Stimulated activated CD4-positive, alpha-beta T cell treated with anti-CD3 and anti-CD28 coated beads, Interleukin-12 subunit alpha, Interleukin-12 subunit beta, amount 100 ng/mL, for 4 hours (primary cell): ENCODE data around the gene INKA1.
A peak's percentile ranks its signal among the peaks of the same experiment; 100 is the strongest.

Experiments
- DNase-seq: peaks from one replicate; pipeline ENCODE4 v3.0.0-alpha.2; 2020

INKA1 gene

GRCh38 chr3:49787182-49787464 lies 15.9 kb upstream of the INKA1 start:
- no peak for DNase-seq

- DNase-seq, result no peak
Measured at GRCh38 chr3:49787536-49787935, 15.5 kb upstream of the INKA1 start.

DNA sequence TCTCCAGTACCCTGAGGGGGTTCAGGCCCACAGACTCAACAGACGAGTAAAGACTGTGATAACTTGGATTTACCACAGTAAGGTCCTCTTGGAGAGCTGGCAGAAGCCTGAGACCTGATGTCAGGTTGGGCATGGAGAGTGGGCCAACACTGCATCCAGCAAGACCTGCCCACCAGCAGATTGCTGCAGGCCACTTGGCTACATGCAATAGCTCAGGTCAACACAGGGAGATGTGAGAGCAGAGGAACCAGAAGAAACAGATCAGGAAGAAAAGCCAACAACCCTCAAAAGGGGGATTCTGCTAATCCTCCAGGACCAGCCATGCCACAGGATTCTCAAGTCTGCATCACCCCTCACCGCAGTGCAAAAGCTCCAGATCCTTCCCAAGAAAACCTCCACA lies 15.0 kb upstream of the INKA1 start:
- no peak for DNase-seq

DNA sequence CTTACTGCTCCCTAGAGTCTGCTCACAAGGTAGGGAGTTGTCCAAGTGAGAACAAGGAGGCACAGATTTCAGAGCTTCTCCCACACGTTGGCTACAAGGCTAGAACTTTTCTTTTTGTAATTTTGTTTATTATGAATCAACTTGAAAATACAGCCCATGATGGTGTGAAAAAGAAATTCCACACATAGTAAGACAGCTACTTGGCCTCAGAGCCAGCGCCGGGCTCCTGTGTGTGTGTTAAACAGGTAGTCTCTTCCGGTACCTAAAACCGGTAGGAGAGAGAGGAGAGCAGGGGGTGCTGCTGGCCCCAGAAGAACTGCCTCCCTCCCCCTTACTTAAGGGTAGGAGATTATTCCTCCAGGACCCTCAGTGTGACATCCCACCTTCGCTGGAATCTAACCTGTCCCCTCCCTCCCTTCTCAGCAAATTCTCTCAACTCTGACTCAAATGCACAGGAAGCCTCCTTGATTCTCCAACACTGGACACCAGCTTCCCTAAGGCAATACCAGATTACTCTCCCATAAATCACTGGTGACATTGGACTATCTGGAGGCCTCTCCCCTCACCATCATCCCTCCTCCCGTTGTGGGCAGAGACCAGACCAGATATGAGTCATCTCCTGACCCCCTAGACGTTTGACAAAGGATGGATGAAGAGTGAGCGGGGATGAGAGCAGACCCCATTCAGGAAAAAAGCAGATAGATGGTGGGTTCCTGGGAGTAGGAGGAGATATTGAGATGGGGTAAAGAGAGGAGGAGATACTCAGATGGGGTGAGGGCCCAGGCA lies 12.2 kb upstream of the INKA1 start:
- no peak for DNase-seq

GRCh38 chr3:49791571-49791970 lies 11.5 kb upstream of the INKA1 start:
- no peak for DNase-seq

GRCh38 chr3:49792371-49793150 lies 10.5 kb upstream of the INKA1 start:
- DNase-seq, result no peak

DNA sequence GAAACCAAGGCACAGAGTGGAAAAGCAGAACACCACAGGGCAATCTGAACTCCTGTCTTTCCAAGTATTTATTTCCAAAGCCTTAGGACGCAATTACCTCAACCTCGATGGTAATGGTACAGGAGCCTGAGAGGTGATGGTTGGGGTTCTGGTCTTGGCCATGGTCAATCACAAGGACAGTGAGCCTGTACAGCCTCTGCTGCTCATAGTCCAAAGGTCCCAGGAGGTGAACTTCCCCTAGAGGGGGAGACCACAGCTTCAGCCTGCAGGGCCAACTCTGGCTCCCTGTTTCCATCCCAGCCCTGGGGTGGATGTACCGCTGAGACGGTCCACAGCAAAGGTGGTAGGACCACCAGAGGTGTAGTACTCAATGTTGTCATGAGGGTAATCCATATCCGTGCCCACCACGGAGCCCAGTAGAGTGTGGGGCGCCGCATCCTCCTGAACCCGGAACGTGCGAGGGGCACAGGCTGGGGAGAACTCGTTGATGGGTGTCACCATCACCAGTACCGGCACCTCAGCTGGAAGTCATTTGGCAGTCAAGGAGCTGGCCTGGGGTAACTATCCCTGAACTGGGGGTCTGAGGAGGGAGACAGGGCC lies 9.5 kb upstream of the INKA1 start:
- DNase-seq, result no peak

DNA sequence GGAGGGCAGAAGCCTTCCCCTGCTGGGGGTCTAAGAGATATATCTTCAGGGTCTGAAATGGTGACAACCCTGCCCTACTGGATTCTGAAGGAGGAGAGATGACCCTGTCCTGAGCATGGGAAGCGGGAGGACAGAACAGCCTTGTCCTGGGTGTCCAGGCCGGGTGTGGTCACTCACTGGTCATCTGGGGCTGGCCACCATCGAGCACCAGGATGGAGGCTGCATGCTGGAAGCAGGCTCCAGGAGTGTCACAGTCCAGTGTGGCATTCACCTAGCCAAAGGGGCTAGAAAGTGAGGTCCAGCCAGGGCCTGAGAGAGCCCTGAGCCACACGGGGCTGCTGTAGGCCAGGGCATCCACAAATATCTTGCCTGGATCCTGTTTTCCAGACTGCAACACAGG lies 8.6 kb upstream of the INKA1 start:
- DNase-seq, result no peak

- no peak for DNase-seq
Measured at GRCh38 chr3:49794926-49795905, 7.8 kb upstream of the INKA1 start.

DNA sequence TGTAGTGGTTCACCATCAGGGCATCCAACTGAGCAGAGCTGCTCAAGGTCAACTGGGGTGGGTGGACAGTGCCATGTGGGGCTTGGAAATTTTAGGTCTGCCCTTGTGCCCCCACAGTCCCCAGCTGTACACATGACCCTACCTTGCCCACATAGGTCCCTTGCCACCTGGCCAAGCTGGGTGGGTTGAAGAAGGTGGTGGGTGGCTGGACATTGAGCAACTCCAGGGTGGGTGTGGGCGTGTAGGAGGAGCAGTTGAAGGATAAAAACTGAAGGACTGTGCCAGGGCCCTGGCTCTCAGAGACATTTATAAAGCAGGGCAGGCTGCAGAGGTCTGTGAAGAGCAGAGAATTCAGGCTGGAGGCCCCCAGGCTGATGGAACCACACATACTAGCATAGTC lies 4.0 kb upstream of the INKA1 start:
- DNase-seq, result no peak

- no peak for DNase-seq
Measured at GRCh38 chr3:49799761-49800160, 3.3 kb upstream of the INKA1 start, which contains the start of gene CDHR4. Gene CDHR4, minus strand, starts transcription at chr3:49799873. Its CDS starts 61 bp downstream, at chr3:49799812.

- DNase-seq, result no peak
Measured at GRCh38 chr3:49801160-49801559, 1.9 kb upstream of the INKA1 start.

GRCh38 chr3:49803465-49804140 lies 542 bp downstream of the INKA1 start:
- peak; percentile 37 for DNase-seq

DNA sequence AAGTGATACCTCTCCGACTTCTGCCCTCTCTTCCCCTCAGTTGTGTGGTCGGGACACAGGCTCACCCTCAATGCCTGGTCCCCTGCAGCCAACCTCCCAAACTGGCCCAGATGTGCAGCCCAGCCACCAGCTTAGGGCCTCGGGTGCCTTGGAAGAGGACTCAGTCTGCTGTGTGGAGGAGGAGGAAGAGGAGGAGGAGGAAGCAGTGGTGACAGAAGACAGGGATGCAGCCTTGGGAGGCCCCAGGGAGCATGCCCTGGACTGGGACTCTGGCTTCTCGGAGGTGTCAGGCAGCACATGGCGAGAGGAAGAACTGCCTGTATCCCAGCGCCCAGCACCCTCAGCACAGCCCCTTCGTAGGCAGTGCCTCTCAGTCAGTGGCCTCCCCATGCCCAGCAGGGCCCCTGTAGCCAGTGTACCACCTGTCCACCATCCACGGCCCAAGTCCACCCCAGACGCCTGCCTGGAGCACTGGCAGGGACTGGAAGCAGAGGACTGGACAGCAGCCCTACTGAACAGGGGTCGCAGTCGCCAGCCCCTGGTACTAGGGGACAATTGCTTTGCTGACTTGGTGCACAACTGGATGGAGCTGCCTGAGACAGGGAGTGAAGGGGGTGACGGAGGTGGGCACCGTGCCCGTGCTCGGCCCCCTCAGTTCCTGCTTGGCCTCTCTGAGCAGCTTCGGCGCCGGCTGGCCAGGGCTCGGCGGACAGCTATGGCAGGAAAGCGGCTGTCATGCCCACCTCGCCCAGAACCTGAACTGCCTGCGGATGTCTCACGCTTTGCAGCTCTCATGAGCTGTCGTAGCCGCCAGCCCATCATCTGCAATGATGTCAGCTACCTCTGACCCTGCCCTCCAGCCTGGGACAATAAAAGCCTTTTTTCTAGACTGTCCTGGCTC lies 1.3 kb downstream of the INKA1 start:
- DNase-seq, result no peak

DNA sequence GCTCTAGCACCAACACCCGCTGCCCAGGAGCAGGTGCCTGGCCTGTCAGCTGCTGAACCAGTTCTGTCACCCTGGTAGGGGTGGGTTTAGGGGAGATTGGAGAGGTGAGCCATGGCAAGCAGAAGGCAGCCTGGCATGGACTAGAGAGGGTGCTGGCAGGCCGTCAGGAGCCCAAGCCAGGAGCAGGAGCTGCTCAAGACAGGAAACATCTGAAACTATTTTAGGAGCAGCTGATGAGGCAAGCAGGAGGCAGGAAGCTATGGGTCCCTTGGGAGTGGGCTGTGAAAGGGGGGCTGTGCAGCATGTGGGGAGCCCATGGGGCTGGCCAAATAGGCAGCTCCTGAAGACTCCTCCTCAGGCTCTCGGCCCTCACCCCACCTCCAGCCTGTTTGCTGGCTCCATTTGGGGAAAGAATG lies 2.3 kb downstream of the INKA1 start:
- DNase-seq, result no peak

DNA sequence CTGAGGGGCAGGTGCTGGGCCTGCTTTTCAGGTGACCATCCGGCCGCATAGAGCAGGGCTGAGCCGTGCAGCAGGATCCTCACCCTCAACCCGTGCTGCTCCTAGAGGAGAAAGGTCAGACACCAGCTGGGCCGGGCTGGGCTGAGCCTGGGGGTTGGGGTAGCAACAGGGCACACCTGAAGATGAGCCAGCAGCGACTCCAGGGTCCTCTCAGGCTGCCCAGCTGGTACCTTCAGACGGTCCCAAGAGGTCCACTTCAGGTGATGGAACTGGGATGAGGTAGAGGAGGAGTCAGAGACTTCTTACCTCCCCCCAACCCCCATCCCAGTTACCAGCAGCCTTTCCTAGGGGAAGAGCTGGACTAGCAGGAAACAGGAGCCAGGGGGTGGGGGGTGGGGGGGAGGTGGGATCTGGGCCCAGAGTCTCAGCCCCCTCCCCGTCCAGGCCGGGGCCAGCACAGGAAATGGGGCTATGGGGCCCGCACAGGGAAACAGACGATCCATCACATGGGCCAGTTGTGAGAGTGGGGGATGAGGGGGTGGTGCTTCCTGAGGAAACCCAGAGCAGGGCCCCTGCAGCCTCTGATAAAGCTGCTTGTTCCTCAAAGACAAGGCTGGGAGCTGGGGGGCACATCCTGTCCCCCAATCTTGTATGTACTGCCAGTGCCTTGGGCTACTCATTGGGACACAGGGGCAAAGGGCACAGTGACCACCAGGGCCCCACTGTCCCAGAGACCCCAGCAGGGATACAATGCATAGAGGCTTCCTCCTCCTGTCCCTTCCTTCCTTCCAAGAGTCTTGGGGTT lies 3.0 kb downstream of the INKA1 start:
- DNase-seq, result no peak

DNA sequence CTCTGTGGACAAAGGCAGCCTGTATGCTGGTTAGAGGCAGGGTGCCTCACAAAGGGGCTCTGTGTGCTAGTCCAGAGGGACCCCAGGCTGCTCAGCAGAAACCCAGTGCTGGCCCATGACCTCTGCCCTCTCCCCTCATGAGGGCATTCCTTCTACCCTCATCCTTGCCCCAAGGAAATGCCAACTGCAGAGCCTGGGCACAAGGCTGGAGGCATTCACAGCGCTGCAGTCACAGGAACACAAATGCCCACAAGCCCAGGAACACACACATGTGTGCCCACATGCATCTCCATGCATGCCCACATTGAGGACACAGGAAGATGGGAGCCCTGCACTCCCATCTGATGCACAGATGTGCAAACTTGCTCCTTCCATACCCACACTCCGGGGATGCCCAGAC lies 3.8 kb downstream of the INKA1 start:
- DNase-seq, result no peak

DNA sequence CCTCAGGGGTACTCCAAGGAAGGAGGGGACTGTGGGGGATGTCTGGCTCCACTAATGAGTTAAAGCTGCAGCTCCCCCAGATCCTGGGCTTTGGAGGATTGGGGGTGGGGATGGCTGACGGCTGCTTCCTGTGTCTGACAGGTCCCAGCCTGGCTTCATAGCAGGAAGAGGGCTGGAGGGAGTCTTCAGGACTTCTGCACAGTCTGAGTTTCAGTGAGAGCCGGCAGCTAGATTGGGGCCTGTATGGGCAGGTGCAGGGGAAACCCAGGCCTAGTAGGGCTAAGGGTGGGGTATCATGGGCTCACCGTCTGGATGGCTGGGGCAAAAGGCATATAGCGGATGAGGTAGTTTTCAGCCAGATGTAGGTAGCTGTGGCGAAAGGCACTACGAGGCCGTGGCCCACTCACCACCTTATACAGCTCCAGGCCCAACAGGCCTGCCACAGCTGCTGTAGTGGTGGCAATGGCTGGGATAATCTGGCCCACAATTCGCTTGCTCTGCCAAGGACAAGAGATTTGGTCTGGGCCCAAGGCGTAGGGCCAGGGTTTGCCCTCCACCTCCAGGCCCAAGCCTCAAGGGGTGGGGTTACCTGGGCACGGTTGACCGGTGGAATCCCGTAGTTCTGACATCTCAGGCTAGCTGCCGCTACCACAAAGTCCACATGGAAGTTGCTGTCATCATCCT lies 4.5 kb downstream of the INKA1 start:
- DNase-seq, result no peak

DNA sequence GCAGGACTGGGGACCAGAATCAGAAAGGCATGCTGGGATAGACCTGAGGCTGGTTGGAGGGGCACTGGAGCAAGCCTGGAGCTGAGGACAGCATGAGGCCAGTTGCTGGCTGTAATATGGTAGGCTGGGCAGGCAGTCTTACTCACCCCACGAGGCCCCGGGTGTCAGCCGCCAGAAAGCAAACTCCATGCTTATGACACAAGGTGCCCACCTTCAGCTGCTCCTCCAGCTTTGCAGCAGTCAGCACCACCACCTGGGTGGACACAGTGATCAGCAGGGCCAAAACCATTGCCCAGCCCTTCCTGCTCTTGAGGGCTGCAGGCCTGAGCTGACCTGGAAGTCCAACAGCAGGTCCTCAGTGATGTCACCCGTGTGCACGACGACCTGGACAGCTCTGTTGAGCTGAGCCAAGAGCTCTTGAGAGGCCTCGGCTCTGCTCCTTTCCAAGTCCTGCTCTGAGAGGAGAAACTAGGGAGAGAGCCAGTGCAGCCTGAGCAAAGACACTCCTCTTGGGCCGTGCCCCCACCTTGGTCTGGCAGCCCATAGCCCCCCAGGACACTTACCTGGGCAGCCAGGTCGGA lies 9.9 kb downstream of the INKA1 start:
- no peak for DNase-seq
